DMS 273 (cell line): ENCODE measurements around the gene BCDIN3D.

Source experiments
- DNase-seq: peaks from one replicate; lab custom pipeline; 2025; ENCODE audit not compliant: unreplicated experiment; lab: John Stamatoyannopoulos, UW

Gene BCDIN3D

GRCh38 chr12:49823350-49823749, 19.6 kb downstream of the BCDIN3D start:
- DNase-seq = no peak

GRCh38 chr12:49821373-49822287, 21.3 kb downstream of the BCDIN3D start:
- DNase-seq = peak; percentile 11

GRCh38 chr12:49819786-49820185, 23.1 kb downstream of the BCDIN3D start:
- DNase-seq = no peak

- DNase-seq = no peak
Observed at GRCh38 chr12:49818241-49818895, 24.5 kb downstream of the BCDIN3D start.

GRCh38 chr12:49813131-49813530, 29.8 kb downstream of the BCDIN3D start:
- no peak for DNase-seq

- DNase-seq = no peak
Observed at GRCh38 chr12:49811961-49812401, 30.9 kb downstream of the BCDIN3D start.

- no peak for DNase-seq
Observed at GRCh38 chr12:49811136-49811535, 31.8 kb downstream of the BCDIN3D start.

GRCh38 chr12:49809906-49810389, 33.0 kb downstream of the BCDIN3D start:
- peak; percentile 8 for DNase-seq

- peak; percentile 61 for DNase-seq
Observed at GRCh38 chr12:49809381-49809905, 33.5 kb downstream of the BCDIN3D start.

- no peak for DNase-seq
Observed at GRCh38 chr12:49808686-49809380, 34.1 kb downstream of the BCDIN3D start.

GRCh38 chr12:49807991-49808580, 34.8 kb downstream of the BCDIN3D start:
- DNase-seq = no peak

- no peak for DNase-seq
Observed at GRCh38 chr12:49806877-49807276, 36.0 kb downstream of the BCDIN3D start.

- no peak for DNase-seq
Observed at GRCh38 chr12:49806321-49806813, 36.5 kb downstream of the BCDIN3D start.

GRCh38 chr12:49805409-49805808, 37.5 kb downstream of the BCDIN3D start:
- DNase-seq = no peak

- DNase-seq = no peak
Observed at GRCh38 chr12:49804821-49805220, 38.1 kb downstream of the BCDIN3D start.

- no peak for DNase-seq
Observed at GRCh38 chr12:49803693-49804450, 39.0 kb downstream of the BCDIN3D start.

GRCh38 chr12:49801141-49802063, 41.5 kb downstream of the BCDIN3D start:
- DNase-seq = no peak

- DNase-seq = no peak
Observed at GRCh38 chr12:49800421-49801140, 42.3 kb downstream of the BCDIN3D start.
